CD1c-positive myeloid dendritic cell (primary cell): ENCODE data around the gene NUTM2D.
"Not testable (repeated sequence)": the region's sequence is repeated elsewhere in the genome, so short reads cannot be mapped to it uniquely, and the experiment has no call there.

ENCODE experiments used
- DNase-seq: peaks from one replicate; pipeline ENCODE4 v3.0.0-alpha.2; 2016; ENCODE audit errors: extremely low spot score

NUTM2D gene

GRCh38 chr10:87357444-87357843, at the start of gene NUTM2D:
TSS of gene NUTM2D (plus strand) at chr10:87357744. CDS start at chr10:87358266, 522 bp downstream.
- DNase-seq: not testable (repeated sequence)

GRCh38 chr10:87308702-87309101, 48.8 kb upstream of the NUTM2D start:
- DNase-seq: not testable (repeated sequence)

- not testable (repeated sequence) for DNase-seq
Observed at GRCh38 chr10:87309657-87310056, 47.9 kb upstream of the NUTM2D start.

GRCh38 chr10:87311521-87311920, 46.0 kb upstream of the NUTM2D start:
- not testable (repeated sequence) for DNase-seq

DNA sequence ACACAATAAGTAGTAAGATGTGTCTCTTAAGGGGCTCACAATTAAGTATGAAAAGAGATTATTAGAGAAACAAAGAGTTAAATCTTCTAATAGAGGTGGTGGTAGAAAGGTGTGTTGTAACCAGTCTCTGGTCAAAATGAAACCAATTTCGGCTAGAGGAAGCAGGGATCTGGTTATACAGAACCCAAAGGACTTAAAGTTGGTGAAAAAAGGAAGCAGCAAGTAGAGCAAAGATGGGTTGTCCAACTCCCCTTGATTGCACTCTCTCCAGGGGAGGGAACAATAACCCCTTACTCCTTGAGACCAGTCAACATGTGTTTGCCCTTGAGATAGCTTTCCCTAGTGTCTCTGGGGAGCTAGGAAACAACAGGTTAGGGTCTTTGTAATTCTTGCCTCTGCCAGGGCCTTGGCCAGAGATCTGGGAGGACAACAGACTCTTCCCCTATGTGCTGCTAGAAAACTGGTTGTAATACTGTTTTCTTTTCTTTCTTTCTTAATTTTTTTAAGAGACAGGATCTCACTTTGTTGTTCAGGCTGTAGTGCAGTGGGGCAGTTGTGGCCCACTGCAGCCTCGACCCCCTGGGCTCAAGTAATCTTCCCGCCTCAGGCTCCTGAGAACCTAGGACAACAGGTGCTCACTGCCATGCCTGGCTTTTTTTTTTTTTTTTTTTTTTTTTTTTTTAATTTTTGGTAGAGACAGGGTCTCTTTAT, 43.7 kb upstream of the NUTM2D start:
- not testable (repeated sequence) for DNase-seq

DNA sequence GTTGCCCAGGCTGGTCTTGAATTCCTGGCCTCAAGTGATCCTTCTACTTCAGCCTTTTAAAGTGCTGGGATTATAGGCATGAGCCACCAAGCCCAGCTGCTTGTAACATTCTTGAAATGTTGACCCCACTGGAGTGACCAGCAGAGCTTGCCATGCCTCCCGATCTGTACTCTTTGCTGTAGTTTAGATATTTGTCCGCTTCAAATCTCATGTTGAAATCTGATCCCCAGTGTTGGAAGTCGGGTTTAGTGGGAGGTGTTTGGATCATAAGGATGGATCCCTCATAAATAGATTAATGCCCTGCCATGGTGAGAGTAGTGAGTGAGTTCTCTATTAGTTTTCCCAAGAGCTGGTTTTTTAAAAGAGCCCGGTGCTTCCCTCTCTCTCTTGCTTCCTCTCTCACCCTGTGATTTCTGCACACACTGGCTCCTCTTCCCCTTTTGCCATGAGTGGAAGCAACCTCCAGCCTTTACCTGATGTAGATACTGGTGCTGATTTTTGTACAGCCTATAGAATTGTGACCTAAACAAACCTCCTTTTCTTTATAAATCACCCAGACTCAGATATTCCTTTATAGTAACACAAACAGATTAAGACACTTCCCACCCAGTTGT, 43.1 kb upstream of the NUTM2D start:
- DNase-seq: peak; percentile 1

DNA sequence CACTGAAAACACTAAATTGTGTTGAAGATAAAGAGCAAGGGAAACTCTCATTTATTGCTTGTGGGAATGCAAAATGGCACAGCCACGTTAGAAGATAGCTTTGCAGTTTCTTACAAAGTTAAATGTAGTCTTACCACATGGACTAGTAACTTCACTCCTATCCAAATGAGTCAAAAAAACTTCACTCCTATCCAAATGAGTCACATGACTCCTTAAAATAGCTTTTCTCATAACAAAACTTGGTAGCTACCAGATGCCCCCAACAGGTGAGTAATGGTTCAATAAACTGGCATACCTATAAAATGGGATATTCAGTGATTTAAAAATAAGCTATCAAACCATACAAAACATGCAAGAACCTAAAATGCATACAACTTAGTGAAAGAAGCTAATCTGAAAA, 36.0 kb upstream of the NUTM2D start:
- DNase-seq: not testable (repeated sequence)

DNA sequence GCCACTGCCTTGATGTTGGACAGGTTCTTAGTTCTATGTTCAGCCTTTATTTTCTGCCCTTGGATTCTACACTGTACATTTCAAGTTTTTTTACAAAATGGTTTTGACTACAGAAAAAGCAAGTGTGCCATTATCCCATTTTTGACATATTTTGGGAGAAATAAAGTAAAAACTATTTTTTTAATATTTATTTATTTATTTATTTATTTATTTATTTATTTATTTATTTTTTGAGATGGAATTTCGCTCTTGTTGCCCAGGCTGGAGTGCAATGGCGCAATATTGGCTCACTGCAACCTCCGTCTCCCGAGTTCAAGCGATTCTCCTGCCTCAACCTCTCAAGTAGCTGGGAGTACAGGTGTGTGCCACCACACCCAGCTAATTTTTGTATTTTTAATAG, 33.0 kb upstream of the NUTM2D start:
- DNase-seq: not testable (repeated sequence)

GRCh38 chr10:87327958-87328357, 29.6 kb upstream of the NUTM2D start:
- not testable (repeated sequence) for DNase-seq

- DNase-seq: not testable (repeated sequence)
Observed at GRCh38 chr10:87329131-87329530, 28.4 kb upstream of the NUTM2D start.

- not testable (repeated sequence) for DNase-seq
Observed at GRCh38 chr10:87332687-87333086, 24.9 kb upstream of the NUTM2D start.

GRCh38 chr10:87340411-87340810, 17.1 kb upstream of the NUTM2D start:
- not testable (repeated sequence) for DNase-seq

DNA sequence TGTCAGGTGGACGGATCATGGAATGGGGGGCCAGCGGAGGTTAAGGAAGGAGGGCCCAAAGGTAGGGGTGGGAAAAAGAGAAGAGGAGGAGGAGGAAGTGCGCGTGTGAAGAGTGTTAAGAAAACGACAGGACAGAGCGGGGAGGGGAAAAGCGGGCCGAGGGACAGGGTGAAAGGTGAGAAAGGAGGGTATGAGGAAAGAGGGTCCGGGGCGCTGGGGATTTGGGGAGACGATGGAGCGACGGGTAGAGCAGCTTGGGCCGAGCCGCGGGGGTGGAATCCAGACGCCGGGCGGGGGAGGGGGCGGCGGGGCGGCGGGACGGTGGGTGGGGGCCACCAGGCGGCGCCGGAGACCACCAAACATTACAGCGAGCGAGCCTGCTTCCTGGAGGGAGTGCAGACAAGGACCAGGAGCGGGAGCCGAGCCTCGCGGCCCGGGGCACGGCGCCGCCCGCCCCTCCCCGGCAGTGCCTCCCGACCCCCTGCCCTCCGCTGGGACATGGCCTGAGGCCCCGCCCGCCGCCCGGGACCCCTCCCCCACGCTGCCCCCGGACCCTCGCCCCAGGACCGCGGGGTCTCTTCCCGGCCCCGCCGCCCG, 15.9 kb upstream of the NUTM2D start:
- DNase-seq: not testable (repeated sequence)

- peak; percentile 89 for DNase-seq
Observed at GRCh38 chr10:87342249-87342710, 15.3 kb upstream of the NUTM2D start.

GRCh38 chr10:87342711-87343258, 14.8 kb upstream of the NUTM2D start:
- peak; percentile 82 for DNase-seq

GRCh38 chr10:87345743-87346142, 11.8 kb upstream of the NUTM2D start:
- DNase-seq: not testable (repeated sequence)

GRCh38 chr10:87350161-87350560, 7.4 kb upstream of the NUTM2D start:
- DNase-seq: not testable (repeated sequence)

GRCh38 chr10:87352825-87353224, 4.7 kb upstream of the NUTM2D start:
- not testable (repeated sequence) for DNase-seq

DNA sequence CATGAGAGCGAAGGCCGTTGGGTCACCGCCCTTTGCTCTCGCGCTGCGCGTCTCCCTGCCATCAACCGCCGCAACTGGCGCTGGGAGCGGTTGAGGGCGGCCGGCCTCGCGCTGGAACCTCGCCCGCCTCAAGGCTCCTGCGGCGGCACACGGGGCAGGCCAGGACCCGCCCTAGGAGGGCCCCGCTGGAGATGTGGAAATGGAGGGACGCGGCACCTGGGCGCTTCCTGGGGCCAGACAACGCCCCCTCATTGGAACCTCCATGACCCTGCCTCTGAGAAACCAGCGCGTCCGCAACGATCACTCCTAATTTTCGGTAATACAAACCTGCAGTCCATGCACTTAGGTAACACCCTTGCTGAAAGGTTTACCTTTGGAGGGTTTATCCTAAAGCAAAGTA, 2.4 kb upstream of the NUTM2D start:
- not testable (repeated sequence) for DNase-seq

DNA sequence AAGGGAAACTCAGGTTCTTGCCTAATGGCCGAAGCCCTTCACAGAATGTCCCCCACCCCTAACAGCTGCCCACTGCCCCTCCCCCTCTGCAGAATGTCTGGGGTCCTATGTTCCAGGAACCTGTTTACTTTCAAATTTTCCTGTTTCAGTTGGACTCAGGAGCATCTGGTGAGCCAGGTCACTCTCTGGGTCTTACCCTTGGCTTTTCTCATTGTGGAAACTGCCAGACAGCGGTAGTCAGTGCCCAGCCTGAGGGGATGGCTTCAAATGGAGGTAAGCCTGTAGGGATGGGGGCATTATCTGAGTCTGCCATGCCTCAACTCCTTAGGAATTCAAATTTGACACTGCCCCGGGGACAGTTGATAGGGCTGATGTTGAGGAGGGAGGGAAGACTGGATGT, 615 bp downstream of the NUTM2D start:
- DNase-seq: not testable (repeated sequence)

DNA sequence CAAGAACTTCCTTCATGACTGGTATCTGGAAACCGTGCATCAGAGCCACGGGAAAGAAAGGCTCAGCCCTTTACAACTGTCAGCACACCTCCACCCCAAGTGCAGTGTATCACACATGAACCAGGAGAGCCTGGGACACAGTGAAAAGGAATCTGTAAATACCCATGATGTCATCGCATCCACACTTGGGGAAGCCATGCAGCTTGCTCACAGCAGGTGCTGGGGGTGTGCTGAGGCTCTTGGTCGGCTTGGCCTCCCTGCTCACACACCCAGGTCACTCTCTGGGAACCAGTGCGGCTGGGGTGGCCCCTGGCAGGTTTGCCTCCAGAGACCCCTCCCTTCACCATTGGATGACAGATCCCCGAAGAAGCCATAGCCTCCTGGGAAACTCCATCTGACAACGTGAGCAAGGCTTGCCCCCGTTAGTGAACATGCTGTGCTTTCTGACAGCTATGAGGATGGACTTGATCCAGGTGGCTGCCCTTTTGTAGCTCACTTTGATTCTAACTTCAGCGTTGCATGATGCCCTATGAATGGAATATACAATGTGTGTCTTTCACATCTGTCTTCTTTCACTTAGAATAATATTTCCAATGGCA, 12.1 kb downstream of the NUTM2D start:
- DNase-seq: not testable (repeated sequence)

DNA sequence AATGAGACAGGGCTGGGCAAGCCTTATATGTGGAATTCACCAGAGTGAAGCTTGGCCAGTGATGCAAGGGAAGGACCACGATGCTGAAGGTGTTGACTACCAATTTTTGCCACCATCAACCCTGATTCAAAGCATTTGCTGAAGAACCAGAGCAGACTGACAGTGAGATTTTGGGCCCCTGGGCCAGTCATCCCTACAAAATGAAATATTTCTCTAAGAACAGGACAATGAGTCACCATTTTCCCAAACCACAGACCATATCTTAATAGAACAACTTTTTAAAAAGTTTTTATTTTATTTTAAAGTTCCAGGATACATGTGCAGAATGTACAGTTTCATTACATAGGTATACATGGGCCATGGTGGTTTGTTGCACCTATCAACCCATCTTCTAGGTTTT, 16.5 kb downstream of the NUTM2D start:
- not testable (repeated sequence) for DNase-seq
